ENCODE measurements around the gene MARCKSL1. TPM values are rescaled to one million over a fixed set of nuclear protein-coding genes. Genes with fewer than 3 reads are reported as not detected.
A peak's percentile ranks its signal among the peaks of the same experiment; 100 is the strongest.

Gene MARCKSL1
- total and polyA plus RNA-seq, 2 of the 13 experiments (the other 11 are each of a cell fraction or from before 2014, with no cell fraction given): 81.9 to 155 TPM

DNA sequence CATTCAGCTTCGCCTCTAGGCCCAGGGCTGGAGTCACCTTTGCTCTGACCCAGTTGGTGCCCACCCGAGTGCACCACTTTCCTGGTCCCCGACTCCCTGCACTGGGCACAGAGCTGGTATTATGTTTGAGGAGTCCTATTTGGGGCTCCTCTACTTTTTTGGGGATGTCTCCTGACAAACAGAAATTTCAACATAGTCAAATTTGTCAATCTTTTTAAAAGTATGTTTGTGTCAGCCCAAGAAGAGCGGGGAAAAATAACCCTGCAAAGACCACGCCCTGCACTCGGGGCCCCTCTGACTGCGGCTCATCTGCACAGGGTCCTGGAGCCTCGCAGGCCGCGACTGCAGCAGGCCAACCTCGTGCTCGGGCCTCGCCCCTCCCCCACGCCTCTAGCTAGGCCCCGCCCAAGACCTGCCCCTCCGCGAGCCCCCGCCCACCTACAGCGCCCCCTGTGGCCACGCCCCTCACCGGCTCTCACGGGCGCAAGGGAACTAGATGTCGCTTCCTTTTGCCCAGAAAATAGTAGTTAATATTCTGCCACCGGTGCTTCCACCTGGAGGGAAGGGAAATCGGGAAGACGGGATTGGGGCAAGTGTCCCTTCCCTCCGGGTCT is 14.9 kb upstream of the MARCKSL1 start (continued):
- TF ChIP-seq, protein P1, sequence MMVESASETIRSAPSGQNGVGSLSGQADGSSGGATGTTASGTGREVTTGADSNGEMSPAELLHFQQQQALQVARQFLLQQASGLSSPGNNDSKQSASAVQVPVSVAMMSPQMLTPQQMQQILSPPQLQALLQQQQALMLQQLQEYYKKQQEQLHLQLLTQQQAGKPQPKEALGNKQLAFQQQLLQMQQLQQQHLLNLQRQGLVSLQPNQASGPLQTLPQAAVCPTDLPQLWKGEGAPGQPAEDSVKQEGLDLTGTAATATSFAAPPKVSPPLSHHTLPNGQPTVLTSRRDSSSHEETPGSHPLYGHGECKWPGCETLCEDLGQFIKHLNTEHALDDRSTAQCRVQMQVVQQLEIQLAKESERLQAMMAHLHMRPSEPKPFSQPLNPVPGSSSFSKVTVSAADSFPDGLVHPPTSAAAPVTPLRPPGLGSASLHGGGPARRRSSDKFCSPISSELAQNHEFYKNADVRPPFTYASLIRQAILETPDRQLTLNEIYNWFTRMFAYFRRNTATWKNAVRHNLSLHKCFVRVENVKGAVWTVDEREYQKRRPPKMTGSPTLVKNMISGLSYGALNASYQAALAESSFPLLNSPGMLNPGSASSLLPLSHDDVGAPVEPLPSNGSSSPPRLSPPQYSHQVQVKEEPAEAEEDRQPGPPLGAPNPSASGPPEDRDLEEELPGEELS (CRISPR knock-in tag; IDR thresholded peaks at IDR 0.05): 0 out of 2 replicates have a peak, but pooled peaks have one; percentile 15
- TF ChIP-seq SP5 (CRISPR knock-in tag; IDR thresholded peaks at IDR 0.05; ENCODE audit: borderline replicate concordance, low read depth) (peak; percentile 62), PTBP1 (IDR thresholded peaks at IDR 0.05; ENCODE audit: low read depth, low read length, poor library complexity, severe bottlenecking) (no peak), SOX5 (CRISPR knock-in tag; IDR thresholded peaks at IDR 0.05; ENCODE audit: borderline replicate concordance) (no peak), ZNF776 (CRISPR knock-in tag; IDR thresholded peaks at IDR 0.05) (no peak), ZNF709 (CRISPR knock-in tag; IDR thresholded peaks at IDR 0.05) (no peak)
- TF ChIP-seq, protein P2, sequence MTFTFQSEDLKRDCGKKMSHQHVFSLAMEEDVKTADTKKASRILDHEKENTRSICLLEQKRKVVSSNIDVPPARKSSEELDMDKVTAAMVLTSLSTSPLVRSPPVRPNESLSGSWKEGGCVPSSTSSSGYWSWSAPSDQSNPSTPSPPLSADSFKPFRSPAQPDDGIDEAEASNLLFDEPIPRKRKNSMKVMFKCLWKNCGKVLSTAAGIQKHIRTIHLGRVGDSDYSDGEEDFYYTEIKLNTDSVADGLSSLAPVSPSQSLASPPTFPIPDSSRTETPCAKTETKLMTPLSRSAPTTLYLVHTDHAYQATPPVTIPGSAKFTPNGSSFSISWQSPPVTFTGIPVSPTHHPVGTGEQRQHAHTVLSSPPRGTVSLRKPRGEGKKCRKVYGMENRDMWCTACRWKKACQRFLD (CRISPR knock-in tag; IDR thresholded peaks at IDR 0.05; ENCODE audit: borderline replicate concordance): 0 out of 2 replicates have a peak, but pooled peaks have one; percentile 10
- TF ChIP-seq, protein P3, sequence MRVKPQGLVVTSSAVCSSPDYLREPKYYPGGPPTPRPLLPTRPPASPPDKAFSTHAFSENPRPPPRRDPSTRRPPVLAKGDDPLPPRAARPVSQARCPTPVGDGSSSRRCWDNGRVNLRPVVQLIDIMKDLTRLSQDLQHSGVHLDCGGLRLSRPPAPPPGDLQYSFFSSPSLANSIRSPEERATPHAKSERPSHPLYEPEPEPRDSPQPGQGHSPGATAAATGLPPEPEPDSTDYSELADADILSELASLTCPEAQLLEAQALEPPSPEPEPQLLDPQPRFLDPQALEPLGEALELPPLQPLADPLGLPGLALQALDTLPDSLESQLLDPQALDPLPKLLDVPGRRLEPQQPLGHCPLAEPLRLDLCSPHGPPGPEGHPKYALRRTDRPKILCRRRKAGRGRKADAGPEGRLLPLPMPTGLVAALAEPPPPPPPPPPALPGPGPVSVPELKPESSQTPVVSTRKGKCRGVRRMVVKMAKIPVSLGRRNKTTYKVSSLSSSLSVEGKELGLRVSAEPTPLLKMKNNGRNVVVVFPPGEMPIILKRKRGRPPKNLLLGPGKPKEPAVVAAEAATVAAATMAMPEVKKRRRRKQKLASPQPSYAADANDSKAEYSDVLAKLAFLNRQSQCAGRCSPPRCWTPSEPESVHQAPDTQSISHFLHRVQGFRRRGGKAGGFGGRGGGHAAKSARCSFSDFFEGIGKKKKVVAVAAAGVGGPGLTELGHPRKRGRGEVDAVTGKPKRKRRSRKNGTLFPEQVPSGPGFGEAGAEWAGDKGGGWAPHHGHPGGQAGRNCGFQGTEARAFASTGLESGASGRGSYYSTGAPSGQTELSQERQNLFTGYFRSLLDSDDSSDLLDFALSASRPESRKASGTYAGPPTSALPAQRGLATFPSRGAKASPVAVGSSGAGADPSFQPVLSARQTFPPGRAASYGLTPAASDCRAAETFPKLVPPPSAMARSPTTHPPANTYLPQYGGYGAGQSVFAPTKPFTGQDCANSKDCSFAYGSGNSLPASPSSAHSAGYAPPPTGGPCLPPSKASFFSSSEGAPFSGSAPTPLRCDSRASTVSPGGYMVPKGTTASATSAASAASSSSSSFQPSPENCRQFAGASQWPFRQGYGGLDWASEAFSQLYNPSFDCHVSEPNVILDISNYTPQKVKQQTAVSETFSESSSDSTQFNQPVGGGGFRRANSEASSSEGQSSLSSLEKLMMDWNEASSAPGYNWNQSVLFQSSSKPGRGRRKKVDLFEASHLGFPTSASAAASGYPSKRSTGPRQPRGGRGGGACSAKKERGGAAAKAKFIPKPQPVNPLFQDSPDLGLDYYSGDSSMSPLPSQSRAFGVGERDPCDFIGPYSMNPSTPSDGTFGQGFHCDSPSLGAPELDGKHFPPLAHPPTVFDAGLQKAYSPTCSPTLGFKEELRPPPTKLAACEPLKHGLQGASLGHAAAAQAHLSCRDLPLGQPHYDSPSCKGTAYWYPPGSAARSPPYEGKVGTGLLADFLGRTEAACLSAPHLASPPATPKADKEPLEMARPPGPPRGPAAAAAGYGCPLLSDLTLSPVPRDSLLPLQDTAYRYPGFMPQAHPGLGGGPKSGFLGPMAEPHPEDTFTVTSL (CRISPR knock-in tag; IDR thresholded peaks at IDR 0.05; ENCODE audit: borderline replicate concordance): peak; percentile 37; the same call in 1 of the 2 replicates
- TF ChIP-seq, protein P4, sequence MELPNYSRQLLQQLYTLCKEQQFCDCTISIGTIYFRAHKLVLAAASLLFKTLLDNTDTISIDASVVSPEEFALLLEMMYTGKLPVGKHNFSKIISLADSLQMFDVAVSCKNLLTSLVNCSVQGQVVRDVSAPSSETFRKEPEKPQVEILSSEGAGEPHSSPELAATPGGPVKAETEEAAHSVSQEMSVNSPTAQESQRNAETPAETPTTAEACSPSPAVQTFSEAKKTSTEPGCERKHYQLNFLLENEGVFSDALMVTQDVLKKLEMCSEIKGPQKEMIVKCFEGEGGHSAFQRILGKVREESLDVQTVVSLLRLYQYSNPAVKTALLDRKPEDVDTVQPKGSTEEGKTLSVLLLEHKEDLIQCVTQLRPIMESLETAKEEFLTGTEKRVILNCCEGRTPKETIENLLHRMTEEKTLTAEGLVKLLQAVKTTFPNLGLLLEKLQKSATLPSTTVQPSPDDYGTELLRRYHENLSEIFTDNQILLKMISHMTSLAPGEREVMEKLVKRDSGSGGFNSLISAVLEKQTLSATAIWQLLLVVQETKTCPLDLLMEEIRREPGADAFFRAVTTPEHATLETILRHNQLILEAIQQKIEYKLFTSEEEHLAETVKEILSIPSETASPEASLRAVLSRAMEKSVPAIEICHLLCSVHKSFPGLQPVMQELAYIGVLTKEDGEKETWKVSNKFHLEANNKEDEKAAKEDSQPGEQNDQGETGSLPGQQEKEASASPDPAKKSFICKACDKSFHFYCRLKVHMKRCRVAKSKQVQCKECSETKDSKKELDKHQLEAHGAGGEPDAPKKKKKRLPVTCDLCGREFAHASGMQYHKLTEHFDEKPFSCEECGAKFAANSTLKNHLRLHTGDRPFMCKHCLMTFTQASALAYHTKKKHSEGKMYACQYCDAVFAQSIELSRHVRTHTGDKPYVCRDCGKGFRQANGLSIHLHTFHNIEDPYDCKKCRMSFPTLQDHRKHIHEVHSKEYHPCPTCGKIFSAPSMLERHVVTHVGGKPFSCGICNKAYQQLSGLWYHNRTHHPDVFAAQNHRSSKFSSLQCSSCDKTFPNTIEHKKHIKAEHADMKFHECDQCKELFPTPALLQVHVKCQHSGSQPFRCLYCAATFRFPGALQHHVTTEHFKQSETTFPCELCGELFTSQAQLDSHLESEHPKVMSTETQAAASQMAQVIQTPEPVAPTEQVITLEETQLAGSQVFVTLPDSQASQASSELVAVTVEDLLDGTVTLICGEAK (IDR thresholded peaks at IDR 0.05): no peak
- TF ChIP-seq, protein P4 (CRISPR knock-in tag; IDR thresholded peaks at IDR 0.05): peak; percentile 20; the same call in 1 of the 2 replicates

Measured in HepG2 (cell line).